SK-N-SH (cell line): ENCODE measurements around the gene SLC17A2. TPM values are rescaled to one million over a fixed set of nuclear protein-coding genes. Genes with fewer than 3 reads are reported as not detected.
A peak's percentile ranks its signal among the peaks of the same experiment; 100 is the strongest.

Source experiments
- CTCF ChIA-PET: fragments of 300-600, 350-600 bp; formaldehyde crosslinking; extraction: SDS; loops from one replicate; lab custom pipeline; 2021; lab: Yijun Ruan, JAX
- POLR2A ChIA-PET: fragments of 350-600 bp; sonication (Branson Sonifier 250); formaldehyde crosslinking; extraction: SDS; loops from one replicate; lab custom pipeline; 2020; ENCODE audit warnings: antibody characterized with exemption, inconsistent platforms; lab: Yijun Ruan, JAX
- DNase-seq: peaks from one replicate; pipeline ENCODE4 v3.0.0; 2012
- H2AFZ ChIP-seq: fragments of 200-600 bp; sonication (generic); 2 replicates; pipeline ENCODE4 v1.8.1; 2016; ENCODE audit warnings: antibody characterized with exemption, mild to moderate bottlenecking, low read depth
- H3F3A ChIP-seq: fragments of 200-600 bp; sonication (generic); replicated peaks from 2 replicates; pipeline ENCODE3; 2016; ENCODE audit warnings: antibody characterized with exemption, mild to moderate bottlenecking; ENCODE audit not compliant: insufficient read depth
- H3K27ac ChIP-seq, 2 experiments: fragments of 200-500 bp in 1 of 2; fragments of 200-600 bp in 1 of 2; sonication (Bioruptor generic) in 1 of 2; sonication (generic), shearing (Covaris generic) in 1 of 2; 2 replicates each; pipeline versions ENCODE4 v1.5.1 to v1.6.1; 2014 to 2016; ENCODE audit warnings: low read depth in 2 of 2, inconsistent platforms in 1 of 2, low read length in 1 of 2, mild to moderate bottlenecking in 1 of 2, mixed read lengths in 1 of 2
- H3K27me3 ChIP-seq: fragments of 200-600 bp; sonication (generic), shearing (Covaris generic); 2 replicates; pipeline ENCODE4 v1.6.1; 2016; ENCODE audit warnings: mixed run types; ENCODE audit not compliant: insufficient read depth
- H3K36me3 ChIP-seq, 2 experiments: fragments of 200-500 bp in 1 of 2; fragments of 200-600 bp in 1 of 2; sonication (Bioruptor generic) in 1 of 2; sonication (generic) in 1 of 2; replicated peaks in 1 of 2; 2 replicates each; pipeline versions ENCODE3 to v1.5.1; 2014 to 2016; ENCODE audit warnings: low read length in 1 of 2, mild to moderate bottlenecking in 1 of 2; ENCODE audit not compliant: insufficient read depth in 2 of 2, control insufficient read depth in 1 of 2
- H3K4me1 ChIP-seq, 2 experiments: fragments of 200-500 bp in 1 of 2; fragments of 200-600 bp in 1 of 2; sonication (Bioruptor generic) in 1 of 2; sonication (generic), shearing (Covaris generic) in 1 of 2; 2 replicates each; pipeline versions ENCODE4 v1.5.1 to v1.6.1; 2014 to 2016; ENCODE audit warnings: low read depth in 1 of 2, low read length in 1 of 2, mixed run types in 1 of 2; ENCODE audit not compliant: insufficient read depth in 2 of 2, control insufficient read depth in 1 of 2
- H3K4me2 ChIP-seq: fragments of 200-600 bp; sonication (generic), shearing (Covaris generic); 2 replicates; pipeline ENCODE4 v1.6.1; 2017; ENCODE audit warnings: mixed run types
- H3K4me3 ChIP-seq, 2 experiments: fragments of 200-500 bp in 1 of 2; fragments of 200-600 bp in 1 of 2; sonication (Bioruptor generic) in 1 of 2; sonication (generic), shearing (Covaris generic) in 1 of 2; 2 replicates each; pipeline versions ENCODE4 v1.5.1 to v1.8.1; 2014 to 2016; ENCODE audit warnings: low read depth in 2 of 2, inconsistent platforms in 1 of 2, low read length in 1 of 2, mild to moderate bottlenecking in 1 of 2, mixed read lengths in 1 of 2, moderate library complexity in 1 of 2
- H3K79me2 ChIP-seq: fragments of 200-600 bp; sonication (generic); 2 replicates; pipeline ENCODE4 v1.8.1; 2017; ENCODE audit warnings: mild to moderate bottlenecking; ENCODE audit not compliant: insufficient read depth
- H3K9ac ChIP-seq: fragments of 200-600 bp; sonication (generic); 2 replicates; pipeline ENCODE4 v1.6.1; 2017; ENCODE audit warnings: mixed run types
- H3K9me2 ChIP-seq: fragments of 200-600 bp; sonication (generic); 2 replicates; pipeline ENCODE4 v1.6.1; 2017; ENCODE audit warnings: mixed run types
- H3K9me3 ChIP-seq: fragments of 200-600 bp; sonication (generic); 2 replicates; pipeline ENCODE4 v1.6.1; 2017; ENCODE audit warnings: mixed run types, mild to moderate bottlenecking, moderate library complexity
- H4K20me1 ChIP-seq: fragments of 200-600 bp; sonication (generic); 2 replicates; pipeline ENCODE4 v1.6.1; 2017; ENCODE audit warnings: mild to moderate bottlenecking, mixed run types; ENCODE audit not compliant: insufficient read depth
- CHD2 ChIP-seq: fragments of 150-350 bp; IDR thresholded peaks from 2 replicates; pipeline ENCODE4 v1.6.1; 2018; ENCODE audit warnings: low read length; ENCODE audit not compliant: partially characterized antibody
- ELF1 ChIP-seq: IDR thresholded peaks from 2 replicates; pipeline ENCODE4 v1.4.0; 2012
- EP300 ChIP-seq, 2 experiments: IDR thresholded peaks; 2 replicates each; pipeline versions ENCODE4 v1.4.0 to v1.6.1; 2012; ENCODE audit warnings: borderline replicate concordance in 1 of 2, low read depth in 1 of 2, low read length in 1 of 2
- EZH2phosphoT487 ChIP-seq: fragments of 200-600 bp; sonication (generic); IDR thresholded peaks from 2 replicates; pipeline ENCODE4 v1.6.1; 2017; ENCODE audit warnings: low read depth, mixed run types, mild to moderate bottlenecking, antibody characterized with exemption, moderate library complexity, borderline replicate concordance
- FOXJ3 ChIP-seq: sonication (generic); formaldehyde crosslinking; IDR thresholded peaks from 2 replicates; pipeline ENCODE4 v1.5.1; 2020; ENCODE audit warnings: mild to moderate bottlenecking, missing genetic modification reagents
- FOXM1 ChIP-seq: IDR thresholded peaks from 2 replicates; pipeline ENCODE4 v1.4.0; 2012; ENCODE audit warnings: low read depth, mild to moderate bottlenecking
- GATA2 ChIP-seq: sonication (generic); formaldehyde crosslinking; IDR thresholded peaks from 2 replicates; pipeline ENCODE4 v1.5.0; 2020; ENCODE audit warnings: mild to moderate bottlenecking, missing genetic modification reagents
- JUND ChIP-seq: IDR thresholded peaks from 2 replicates; pipeline ENCODE4 v1.4.0; 2012
- MXI1 ChIP-seq: IDR thresholded peaks from 2 replicates; pipeline ENCODE4 v1.6.1; 2012; ENCODE audit warnings: mild to moderate bottlenecking, low read depth, low read length, improper control_type of control experiment
- NFIC ChIP-seq: IDR thresholded peaks from 2 replicates; pipeline ENCODE4 v1.4.0; 2012; ENCODE audit warnings: borderline replicate concordance
- RAD21 ChIP-seq: IDR thresholded peaks from 2 replicates; pipeline ENCODE4 v1.6.1; 2012; ENCODE audit warnings: mild to moderate bottlenecking, low read length
- RCOR1 ChIP-seq: fragments of 150-350 bp; IDR thresholded peaks from 2 replicates; pipeline ENCODE4 v1.6.1; 2017; ENCODE audit warnings: antibody characterized with exemption, low read length
- SIN3A ChIP-seq: IDR thresholded peaks from 2 replicates; pipeline ENCODE4 v1.6.1; 2012; ENCODE audit warnings: low read depth, mild to moderate bottlenecking, low read length, moderate library complexity, borderline replicate concordance
- TCF12 ChIP-seq: IDR thresholded peaks from 2 replicates; pipeline ENCODE4 v1.4.0; 2012
- TEAD4 ChIP-seq: IDR thresholded peaks from 2 replicates; pipeline ENCODE4 v1.4.0; 2012; ENCODE audit warnings: mild to moderate bottlenecking, borderline replicate concordance; ENCODE audit not compliant: insufficient read depth
- YY1 ChIP-seq: IDR thresholded peaks from 2 replicates; pipeline ENCODE4 v1.4.0; 2012; ENCODE audit warnings: low read depth, mild to moderate bottlenecking
- WGBS: methylation state at CpG from one replicate; pipeline ENCODE4 v1.1.6; 2017; ENCODE audit warnings: low lambda C conversion rate; 5-methylcytosine and 5-hydroxymethylcytosine counted together
- polyA plus RNA-seq, 3 experiments: library from polyadenylated mRNA; depleted of rRNA; stranded (reverse); fragments of >200 nt; gene quantifications; 2 replicates each; pipeline ENCODE4 v1.2.3, GENCODE V29; 2012
- TF ChIP-seq, protein P1 (sequence below): IDR thresholded peaks from 2 replicates; pipeline ENCODE4 v1.4.0; 2012; ENCODE audit warnings: low read depth, borderline replicate concordance
- TF ChIP-seq, protein P2 (sequence below): IDR thresholded peaks from 2 replicates; pipeline ENCODE4 v1.4.0; 2012; ENCODE audit warnings: low read depth, borderline replicate concordance
- TF ChIP-seq, protein P3 (sequence below): IDR thresholded peaks from 2 replicates; pipeline ENCODE4; 2012

SLC17A2 gene
- polyA plus RNA-seq, 1 of the 3 experiments (the other 2 are of a cell fraction): not detected

DNA sequence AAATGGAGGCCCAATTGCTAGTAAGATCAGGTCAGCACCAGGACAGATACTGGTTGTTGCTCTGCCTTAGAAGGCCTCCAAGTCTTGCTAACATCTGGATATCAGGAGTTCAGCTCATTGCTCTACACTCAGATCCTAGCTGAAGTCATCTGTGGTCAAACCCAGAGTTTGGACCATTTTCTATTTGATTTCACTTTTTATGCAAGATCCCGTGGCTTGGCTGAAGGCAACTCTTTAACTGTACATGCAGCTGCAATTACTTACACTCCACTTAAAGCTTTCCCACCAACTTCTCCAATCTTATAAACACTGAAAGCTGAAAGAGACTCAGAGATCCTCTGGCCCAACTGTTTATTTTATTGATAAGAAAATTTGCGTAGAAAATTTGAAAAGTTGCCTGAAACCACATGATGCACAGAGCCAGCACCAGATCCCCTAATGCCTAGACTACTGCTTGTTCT lies 2.7 kb downstream of the SLC17A2 start:
- H3K79me2 ChIP-seq: no peaks in the 10 kb centered on the region

GRCh38 chr6:25927178-25927577 lies 3.3 kb downstream of the SLC17A2 start:
- H3K27me3 ChIP-seq: no peaks in the 10 kb centered on the region; the same call in 1 of the 2 replicates
- peaks cover 0 to 13% of the 10 kb centered on the region in 2 experiments; a peak in 2 of 4 replicates for H3K4me1 ChIP-seq
- ChIA-PET POLR2A (no interaction called here), CTCF (interaction anchor here (1.1 to 1.2 kb wide), 3 partner anchors 37 to 662 kb away, joined by 3 to 4 read pairs (median 4); no protein-coding TSS in a partner anchor)
- no peaks in the 10 kb centered on the region for H3K79me2 ChIP-seq
- H2AFZ ChIP-seq: no peak overlapping the region
- H3K9me3 ChIP-seq: no peaks in the 10 kb centered on the region
- TF ChIP-seq CHD2 (peak; percentile 50), YY1 (no peak), RCOR1 (peak; percentile 77), EP300 (IDR thresholded peaks at IDR 0.05; ENCODE audit: borderline replicate concordance in 1 of 2, low read depth in 1 of 2, low read length in 1 of 2) (peak in 1 of 2 experiments; percentile 91; a peak in 2 of 4 replicates)
- WGBS: 37% methylated on average over 2 of the region's 2 CpGs
- no peaks in the 10 kb centered on the region for H3F3A ChIP-seq
- peak overlapping the region in 1 of 2 experiments; percentile 69; a peak in 1 of 4 replicates for H3K27ac ChIP-seq
- H3K36me3 ChIP-seq: no peaks in the 10 kb centered on the region
- no peak overlapping the region for H3K4me2 ChIP-seq
- H4K20me1 ChIP-seq: no peaks in the 10 kb centered on the region
- H3K9ac ChIP-seq: no peak overlapping the region
- H3K9me2 ChIP-seq: no peaks in the 10 kb centered on the region
- DNase-seq: peak; percentile 12
- H3K4me3 ChIP-seq: no peak overlapping the region

More for the DNA sequence above, 2.7 kb downstream of the SLC17A2 start:
- no peak for TF ChIP-seq TEAD4
- TF ChIP-seq ELF1: no peak
- TF ChIP-seq, protein P1, sequence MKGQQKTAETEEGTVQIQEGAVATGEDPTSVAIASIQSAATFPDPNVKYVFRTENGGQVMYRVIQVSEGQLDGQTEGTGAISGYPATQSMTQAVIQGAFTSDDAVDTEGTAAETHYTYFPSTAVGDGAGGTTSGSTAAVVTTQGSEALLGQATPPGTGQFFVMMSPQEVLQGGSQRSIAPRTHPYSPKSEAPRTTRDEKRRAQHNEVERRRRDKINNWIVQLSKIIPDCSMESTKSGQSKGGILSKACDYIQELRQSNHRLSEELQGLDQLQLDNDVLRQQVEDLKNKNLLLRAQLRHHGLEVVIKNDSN: no peak
- no peak for TF ChIP-seq GATA2 (CRISPR knock-in tag)
- TF ChIP-seq SIN3A: no peak
- no peak for TF ChIP-seq YY1
- no peak for TF ChIP-seq EP300 (IDR thresholded peaks at IDR 0.05; ENCODE audit: borderline replicate concordance in 1 of 2, low read depth in 1 of 2, low read length in 1 of 2)
- TF ChIP-seq RAD21: no peak
- no peak for TF ChIP-seq FOXM1
- TF ChIP-seq, protein P2, sequence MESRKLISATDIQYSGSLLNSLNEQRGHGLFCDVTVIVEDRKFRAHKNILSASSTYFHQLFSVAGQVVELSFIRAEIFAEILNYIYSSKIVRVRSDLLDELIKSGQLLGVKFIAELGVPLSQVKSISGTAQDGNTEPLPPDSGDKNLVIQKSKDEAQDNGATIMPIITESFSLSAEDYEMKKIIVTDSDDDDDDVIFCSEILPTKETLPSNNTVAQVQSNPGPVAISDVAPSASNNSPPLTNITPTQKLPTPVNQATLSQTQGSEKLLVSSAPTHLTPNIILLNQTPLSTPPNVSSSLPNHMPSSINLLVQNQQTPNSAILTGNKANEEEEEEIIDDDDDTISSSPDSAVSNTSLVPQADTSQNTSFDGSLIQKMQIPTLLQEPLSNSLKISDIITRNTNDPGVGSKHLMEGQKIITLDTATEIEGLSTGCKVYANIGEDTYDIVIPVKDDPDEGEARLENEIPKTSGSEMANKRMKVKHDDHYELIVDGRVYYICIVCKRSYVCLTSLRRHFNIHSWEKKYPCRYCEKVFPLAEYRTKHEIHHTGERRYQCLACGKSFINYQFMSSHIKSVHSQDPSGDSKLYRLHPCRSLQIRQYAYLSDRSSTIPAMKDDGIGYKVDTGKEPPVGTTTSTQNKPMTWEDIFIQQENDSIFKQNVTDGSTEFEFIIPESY: no peak
- no peak for TF ChIP-seq CHD2
- no peak for TF ChIP-seq JUND
- no peak for TF ChIP-seq EZH2phosphoT487
- no peak for TF ChIP-seq MXI1
- TF ChIP-seq TCF12: no peak
- TF ChIP-seq FOXJ3 (CRISPR knock-in tag): no peak
- TF ChIP-seq RCOR1: no peak
- no peak for TF ChIP-seq NFIC
- TF ChIP-seq, protein P3, sequence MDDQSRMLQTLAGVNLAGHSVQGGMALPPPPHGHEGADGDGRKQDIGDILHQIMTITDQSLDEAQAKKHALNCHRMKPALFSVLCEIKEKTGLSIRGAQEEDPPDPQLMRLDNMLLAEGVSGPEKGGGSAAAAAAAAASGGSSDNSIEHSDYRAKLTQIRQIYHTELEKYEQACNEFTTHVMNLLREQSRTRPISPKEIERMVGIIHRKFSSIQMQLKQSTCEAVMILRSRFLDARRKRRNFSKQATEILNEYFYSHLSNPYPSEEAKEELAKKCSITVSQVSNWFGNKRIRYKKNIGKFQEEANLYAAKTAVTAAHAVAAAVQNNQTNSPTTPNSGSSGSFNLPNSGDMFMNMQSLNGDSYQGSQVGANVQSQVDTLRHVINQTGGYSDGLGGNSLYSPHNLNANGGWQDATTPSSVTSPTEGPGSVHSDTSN: no peak
- Histone ChIP-seq H3K9ac (no peak overlapping the region), H3K36me3 (no peaks in the 10 kb centered on the region), H3K9me2 (no peaks in the 10 kb centered on the region), H3K4me1 (peaks cover 0 to 13% of the 10 kb centered on the region in 2 experiments; a peak in 2 of 4 replicates), H3K27me3 (no peaks in the 10 kb centered on the region; the same call in 1 of the 2 replicates), H4K20me1 (no peaks in the 10 kb centered on the region), H3K4me3 (no peak overlapping the region), H3F3A (no peaks in the 10 kb centered on the region), H3K4me2 (no peak overlapping the region), H2AFZ (no peak overlapping the region), H3K27ac (peak overlapping the region in 1 of 2 experiments; percentile 69; a peak in 2 of 4 replicates), H3K9me3 (no peaks in the 10 kb centered on the region)
- CTCF ChIA-PET: interaction anchor here (1.1 to 1.2 kb wide), 3 partner anchors 38 to 662 kb away, joined by 3 to 4 read pairs (median 4); no protein-coding TSS in a partner anchor
- POLR2A ChIA-PET: no interaction called here
- DNase-seq: no peak
- 45% methylated on average over 2 of the region's 2 CpGs for WGBS
